Fibroblast of upper back skin (primary cell): ENCODE data around the gene CEP85L.

ENCODE experiments used
- DNase-seq: peaks from one replicate; pipeline ENCODE4 v3.0.0-alpha.2; 2013

Gene CEP85L

GRCh38 chr6:118574051-118574865, 77.1 kb downstream of the CEP85L start:
- no peak for DNase-seq

DNA sequence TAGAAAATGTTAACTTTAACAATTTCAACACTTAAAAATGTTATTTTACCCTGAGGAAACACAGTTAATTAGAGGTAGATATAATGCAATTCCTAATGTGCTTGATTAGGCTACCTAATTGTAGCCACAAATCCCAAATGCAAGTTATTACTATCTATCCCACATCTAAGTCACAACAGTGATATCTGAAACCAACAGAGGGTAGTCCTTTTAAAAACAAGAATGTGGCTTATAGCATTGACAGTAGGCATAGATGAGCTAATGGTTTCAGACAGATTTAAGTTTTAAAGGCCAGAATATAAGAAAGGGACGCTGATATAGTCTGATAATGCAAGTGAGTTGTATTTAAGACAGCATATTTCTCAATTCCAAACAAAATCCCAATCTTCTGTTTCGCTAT, 80.3 kb downstream of the CEP85L start:
- DNase-seq = no peak

DNA sequence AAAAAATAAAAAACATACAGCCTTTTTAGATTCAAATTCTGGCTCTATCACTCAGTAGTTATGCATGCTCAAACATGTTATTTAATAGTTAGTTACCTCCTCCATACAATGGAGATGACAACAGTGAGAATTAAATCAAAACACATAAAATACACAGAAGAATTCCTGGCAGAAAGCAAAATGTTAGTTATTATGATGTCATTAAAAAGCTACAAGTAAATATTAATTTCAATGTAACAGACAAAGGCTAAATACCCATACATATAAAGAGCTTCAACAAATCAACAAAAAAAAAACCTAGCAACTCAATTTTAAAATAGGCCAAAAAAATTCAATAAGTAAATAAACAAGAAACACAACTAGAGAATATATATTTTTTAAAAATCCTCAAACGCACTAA, 81.9 kb downstream of the CEP85L start:
- DNase-seq = no peak

GRCh38 chr6:118567974-118568373, 83.4 kb downstream of the CEP85L start:
- DNase-seq = no peak

DNA sequence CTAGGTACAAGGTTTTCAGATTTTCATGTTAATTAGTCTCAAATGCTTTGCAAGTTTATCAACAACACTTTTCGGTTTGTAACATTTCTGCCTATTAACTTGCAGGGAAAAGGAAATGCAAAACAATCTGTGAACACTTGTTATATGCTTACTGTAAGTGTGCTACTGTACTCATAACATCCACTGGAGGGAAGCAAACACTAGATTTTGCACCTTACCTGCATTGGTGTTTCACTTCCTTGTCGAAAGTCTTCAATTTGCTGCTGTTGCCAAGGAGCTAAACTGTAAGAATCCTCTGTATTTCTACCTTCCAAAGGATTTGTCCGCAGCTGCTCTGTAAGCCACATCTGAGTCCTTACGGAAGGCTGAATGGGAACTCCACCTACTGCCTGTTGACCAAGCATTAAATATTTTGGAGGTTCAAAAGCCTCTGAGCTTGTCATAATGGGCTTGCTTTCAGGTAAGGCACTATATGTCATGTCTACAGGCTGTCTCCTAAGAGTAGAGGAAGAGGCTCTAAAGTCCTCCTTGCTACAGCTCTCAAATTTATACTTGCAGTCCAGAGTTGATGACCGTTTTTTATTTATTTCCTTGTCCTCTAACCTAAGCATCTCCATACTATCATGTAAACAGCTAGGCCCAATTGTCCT, 86.0 kb downstream of the CEP85L start:
- peak; percentile 25 for DNase-seq

DNA sequence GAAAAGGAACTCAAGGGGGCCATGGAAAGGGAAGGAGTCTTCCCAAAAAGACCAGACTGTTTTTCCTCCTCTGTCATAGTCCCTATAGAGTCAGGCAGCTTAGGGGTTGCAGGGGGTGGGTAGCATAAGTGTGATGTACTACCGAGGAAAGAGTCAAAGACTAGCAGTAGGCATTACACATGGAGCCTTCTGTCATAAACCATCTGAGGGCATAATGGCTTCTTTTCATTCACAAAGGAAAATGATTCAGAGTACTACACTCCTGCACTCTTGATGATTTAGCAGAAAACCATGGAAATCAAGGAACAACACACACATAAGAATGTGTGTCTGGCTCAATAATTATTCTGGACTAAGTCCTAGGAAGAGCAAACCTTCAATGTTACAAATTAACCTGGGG, 88.4 kb downstream of the CEP85L start:
- DNase-seq = peak; percentile 59

- DNase-seq = no peak
Measured at GRCh38 chr6:118562248-118562647, 89.1 kb downstream of the CEP85L start.

DNA sequence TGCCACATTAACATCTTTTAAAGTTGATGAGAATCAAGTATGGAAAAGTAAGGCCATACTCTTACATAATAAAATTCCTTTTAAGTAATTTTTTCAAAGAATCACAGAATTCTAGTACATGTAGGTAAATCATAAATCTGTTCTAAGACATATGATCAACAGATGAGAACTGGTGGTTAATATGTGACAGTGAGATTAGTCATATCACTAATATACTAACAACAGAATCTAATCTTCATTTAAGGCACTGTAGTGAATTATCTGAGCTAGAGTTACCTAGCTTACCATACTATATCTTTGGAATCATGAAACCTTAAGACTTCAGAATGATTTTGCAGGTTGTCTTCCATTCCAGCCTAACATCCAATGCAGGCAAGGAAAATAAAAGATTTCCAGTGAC, 91.7 kb downstream of the CEP85L start:
- DNase-seq = no peak

- peak; percentile 69 for DNase-seq
Measured at GRCh38 chr6:118558464-118559217, 92.8 kb downstream of the CEP85L start.

- DNase-seq = no peak
Measured at GRCh38 chr6:118554698-118555097, 96.7 kb downstream of the CEP85L start.

GRCh38 chr6:118553132-118553531, 98.3 kb downstream of the CEP85L start:
- DNase-seq = peak; percentile 19

GRCh38 chr6:118551063-118552053, 100.0 kb downstream of the CEP85L start:
- DNase-seq = peak; percentile 82

- DNase-seq = no peak
Measured at GRCh38 chr6:118548613-118549012, 102.8 kb downstream of the CEP85L start.

GRCh38 chr6:118548136-118548535, 103.3 kb downstream of the CEP85L start, which contains the start of gene PLN:
TSS of gene PLN (plus strand) at chr6:118548296. CDS start at chr6:118558922, 10,626 bp downstream.
- peak; percentile 17 for DNase-seq

GRCh38 chr6:118546880-118547218, 104.5 kb downstream of the CEP85L start:
- no peak for DNase-seq

- no peak for DNase-seq
Measured at GRCh38 chr6:118546164-118546879, 105.1 kb downstream of the CEP85L start.

DNA sequence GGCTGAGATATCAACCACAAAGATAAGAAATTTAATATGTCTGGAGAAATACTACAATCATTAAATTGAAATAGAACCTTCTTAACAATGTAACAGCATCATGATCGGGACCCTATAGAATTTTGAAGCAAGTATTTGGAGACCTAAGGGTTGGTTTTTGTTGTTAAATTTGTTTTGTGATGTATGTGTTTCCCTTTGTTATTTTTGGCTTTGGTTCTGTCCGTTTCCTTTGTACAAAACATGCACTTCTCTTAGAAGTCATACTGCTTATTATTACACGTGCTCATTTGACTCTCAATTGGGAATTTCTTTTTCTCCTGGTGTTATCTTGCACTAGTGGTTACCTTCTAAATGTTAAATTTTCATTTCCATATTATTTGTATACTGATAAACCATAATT, 107.3 kb downstream of the CEP85L start:
- no peak for DNase-seq

- peak; percentile 92 for DNase-seq
Measured at GRCh38 chr6:118542184-118542952, 109.0 kb downstream of the CEP85L start.

DNA sequence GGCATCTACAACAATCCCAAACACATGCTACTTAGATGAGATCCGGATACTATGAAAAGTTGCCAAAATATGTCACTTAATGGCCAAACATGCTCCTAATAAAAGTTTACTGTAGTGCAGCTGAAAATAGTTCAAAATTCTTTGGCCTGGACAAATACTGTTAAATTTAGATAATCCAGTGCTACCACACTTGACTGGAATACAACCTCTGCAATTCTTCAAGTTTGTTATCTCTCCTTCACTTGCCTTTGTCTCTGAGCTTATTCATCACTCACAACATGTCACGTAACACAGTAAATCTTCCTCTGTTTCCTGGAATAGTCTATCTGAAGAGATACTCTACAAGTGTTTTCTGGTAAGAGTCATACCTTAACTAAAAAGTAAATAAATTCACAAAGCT, 113.8 kb downstream of the CEP85L start:
- peak; percentile 47 for DNase-seq

GRCh38 chr6:118536478-118536877, 114.9 kb downstream of the CEP85L start:
- no peak for DNase-seq
